GM21717 (cell line): ENCODE measurements around the gene TMEM40.
A peak's percentile ranks its signal among the peaks of the same experiment; 100 is the strongest.
"Not testable (repeated sequence)": the region's sequence is repeated elsewhere in the genome, so short reads cannot be mapped to it uniquely, and the experiment has no call there.

Experiments used
- ATAC-seq: cut with Tn5 transposase; IDR thresholded peaks from one replicate; pipeline ENCODE4 v1.9.1; 2021; ENCODE audit warnings: mild to moderate bottlenecking, moderate library complexity; ENCODE audit not compliant: unreplicated experiment

TMEM40 gene

GRCh38 chr3:12719984-12720898 is 38.8 kb downstream of the TMEM40 start:
- ATAC-seq = peak; percentile 74

DNA sequence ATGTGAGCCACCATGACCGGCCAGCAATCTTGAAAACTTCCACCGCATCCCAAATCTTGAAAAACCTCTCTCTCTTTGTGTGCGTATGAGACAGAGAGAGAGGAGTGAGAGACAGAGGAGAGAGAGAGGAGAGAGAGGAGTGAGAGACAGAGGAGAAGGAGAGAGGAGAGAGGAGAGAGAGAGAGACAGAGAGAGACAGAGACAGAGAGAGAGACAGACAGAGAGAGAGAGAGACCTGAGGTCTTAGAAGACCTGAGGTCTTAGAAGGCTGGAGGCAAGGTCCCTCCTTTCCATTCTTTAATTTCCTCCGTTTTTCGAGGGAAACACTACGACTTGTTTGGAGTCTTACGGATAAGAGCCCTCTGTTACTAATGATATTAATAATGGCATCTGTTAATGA is 39.5 kb downstream of the TMEM40 start:
- no peak for ATAC-seq

GRCh38 chr3:12716605-12717151 is 42.4 kb downstream of the TMEM40 start:
- no peak for ATAC-seq

DNA sequence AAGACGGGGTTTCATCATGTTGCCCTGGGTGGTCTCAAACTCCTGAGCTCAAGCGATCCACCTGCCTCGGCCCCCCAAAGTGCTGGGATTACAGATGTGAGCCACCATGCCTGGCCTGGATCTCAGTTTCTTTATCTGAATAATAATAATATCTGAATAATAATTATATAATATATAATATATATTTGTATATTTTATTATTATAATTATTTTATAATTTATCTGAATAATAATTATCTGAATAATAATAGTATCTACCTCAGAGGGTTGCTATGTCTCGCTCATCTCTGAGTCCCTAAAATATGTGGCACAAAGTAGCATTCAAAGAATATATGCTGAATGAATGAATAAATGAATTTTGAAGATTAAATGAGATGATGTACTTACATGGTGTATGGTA is 44.8 kb downstream of the TMEM40 start:
- ATAC-seq = no peak

GRCh38 chr3:12710062-12710461 is 49.0 kb downstream of the TMEM40 start:
- no peak for ATAC-seq

DNA sequence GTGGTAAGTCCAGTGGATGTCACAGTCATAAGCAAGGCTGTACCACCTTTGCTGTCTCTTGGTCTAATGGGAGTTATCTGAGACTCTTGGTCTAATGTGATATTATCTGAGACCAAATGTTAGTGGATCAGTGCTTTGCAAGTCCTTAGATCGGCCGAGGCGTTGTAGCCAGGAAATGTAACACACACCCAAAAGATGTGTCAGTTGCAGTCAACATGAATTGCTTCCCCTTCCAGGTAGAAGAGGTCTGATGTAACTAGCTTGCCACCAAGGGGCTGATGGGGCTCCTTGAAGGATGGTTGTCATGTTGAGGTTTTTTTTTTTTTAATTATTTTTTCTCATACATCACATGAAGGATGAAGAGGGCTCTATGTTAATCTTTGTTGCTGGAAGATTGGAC is 49.7 kb downstream of the TMEM40 start:
- no peak for ATAC-seq

GRCh38 chr3:12708584-12709192 is 50.4 kb downstream of the TMEM40 start:
- ATAC-seq = no peak

DNA sequence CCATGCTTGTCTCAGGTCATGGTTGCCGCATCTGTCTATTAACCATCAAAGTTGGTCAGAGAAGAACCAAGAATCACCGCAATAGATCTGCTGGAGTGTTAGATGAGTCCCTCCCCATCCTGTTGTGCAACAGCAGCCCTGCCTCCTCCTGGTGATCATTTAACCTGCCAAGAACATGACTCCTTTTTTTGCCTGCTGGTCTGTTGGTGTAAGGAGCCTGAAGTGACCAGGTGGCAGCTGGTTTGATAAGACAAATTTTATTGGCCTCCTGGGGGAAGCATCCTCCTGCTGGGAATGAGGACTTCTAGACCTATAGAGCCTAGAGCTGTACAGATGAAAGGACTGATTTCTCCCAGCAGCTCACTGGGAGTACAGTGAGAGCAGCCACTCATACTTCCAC is 51.6 kb downstream of the TMEM40 start:
- no peak for ATAC-seq

DNA sequence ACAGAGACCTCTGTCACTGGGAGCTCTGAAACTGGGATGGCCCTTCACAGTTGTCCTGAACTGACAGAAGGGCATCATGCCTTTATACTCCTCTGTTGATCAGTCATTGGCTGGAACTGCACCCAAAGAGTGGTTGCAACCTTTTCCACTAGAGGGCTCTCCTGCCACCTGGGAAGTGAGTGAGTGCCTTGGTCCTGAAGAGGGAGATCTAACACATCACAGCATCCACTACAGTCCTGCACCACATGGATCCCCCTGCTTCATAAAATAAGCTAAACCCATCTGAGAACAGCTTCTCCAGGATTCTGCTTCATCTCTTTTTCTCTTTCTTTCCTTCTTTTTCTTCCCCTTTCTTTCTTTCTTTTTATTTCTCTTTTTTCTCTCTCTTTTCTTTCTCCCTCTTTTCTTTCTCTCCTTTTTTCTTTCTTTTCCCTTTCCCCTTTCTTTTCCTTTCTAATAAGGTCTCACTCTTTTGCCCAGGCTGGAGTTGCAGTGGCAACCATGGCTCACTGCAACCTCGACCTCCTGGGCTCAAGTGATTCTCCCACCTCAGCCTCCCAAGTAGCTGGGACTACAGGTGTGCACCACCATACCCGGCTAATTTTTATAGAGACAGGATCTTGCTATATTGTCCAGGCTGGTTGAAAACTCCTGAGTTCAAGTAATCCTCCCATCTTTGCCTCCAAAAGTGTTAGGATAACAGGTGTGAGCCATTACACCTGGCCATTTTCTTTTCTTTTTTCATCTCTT is 52.4 kb downstream of the TMEM40 start:
- ATAC-seq = peak; percentile 82

- ATAC-seq = no peak
These were observed 53.1 kb downstream of the TMEM40 start for GRCh38 chr3:12705981-12706380.

GRCh38 chr3:12705374-12705926 is 53.6 kb downstream of the TMEM40 start:
- ATAC-seq = no peak

DNA sequence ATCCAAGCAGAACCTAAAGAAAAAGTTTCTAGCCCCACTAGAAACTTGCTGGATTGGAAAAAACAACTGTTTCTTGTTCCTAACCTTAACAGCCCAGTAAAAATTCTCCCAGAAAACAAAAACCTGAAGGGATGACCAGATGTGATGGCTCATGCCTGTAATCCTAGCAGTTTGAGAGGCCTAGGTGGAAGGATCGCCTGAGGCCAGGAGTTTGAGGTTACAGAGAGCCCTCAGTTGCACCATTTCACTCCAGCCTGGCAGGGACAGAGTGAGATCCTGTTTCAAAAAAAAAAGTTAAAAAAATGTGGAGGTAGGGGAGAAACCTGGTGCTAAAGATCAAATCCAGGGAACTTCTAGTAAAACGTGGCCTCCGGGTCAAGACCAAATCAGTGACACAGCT is 56.6 kb downstream of the TMEM40 start:
- no peak for ATAC-seq

GRCh38 chr3:12701601-12702000 is 57.5 kb downstream of the TMEM40 start:
- not testable (repeated sequence) for ATAC-seq

- ATAC-seq = no peak
These were observed 58.3 kb downstream of the TMEM40 start for GRCh38 chr3:12700800-12701199.

DNA sequence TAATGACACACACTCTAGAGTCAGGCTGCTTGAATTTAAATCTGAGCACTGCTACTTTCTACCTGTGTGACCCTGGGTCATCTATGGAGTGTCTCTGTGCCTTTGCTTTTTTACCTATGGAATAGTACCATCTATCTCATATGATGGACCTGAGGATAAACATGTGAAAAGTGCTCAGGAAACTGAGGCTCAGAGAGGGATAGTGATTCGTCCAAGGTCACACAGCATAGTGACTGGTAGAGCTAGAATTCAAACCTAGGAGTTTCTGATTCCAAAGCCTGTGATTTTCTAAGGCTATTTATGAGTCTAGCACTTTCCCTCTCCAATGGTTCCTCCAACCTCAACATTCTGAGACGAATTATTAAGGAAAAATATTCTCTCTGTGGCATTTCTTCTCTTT is 63.1 kb downstream of the TMEM40 start:
- no peak for ATAC-seq

GRCh38 chr3:12695112-12695511 is 63.9 kb downstream of the TMEM40 start:
- ATAC-seq = no peak

GRCh38 chr3:12692444-12692843 is 66.6 kb downstream of the TMEM40 start:
- ATAC-seq = no peak

DNA sequence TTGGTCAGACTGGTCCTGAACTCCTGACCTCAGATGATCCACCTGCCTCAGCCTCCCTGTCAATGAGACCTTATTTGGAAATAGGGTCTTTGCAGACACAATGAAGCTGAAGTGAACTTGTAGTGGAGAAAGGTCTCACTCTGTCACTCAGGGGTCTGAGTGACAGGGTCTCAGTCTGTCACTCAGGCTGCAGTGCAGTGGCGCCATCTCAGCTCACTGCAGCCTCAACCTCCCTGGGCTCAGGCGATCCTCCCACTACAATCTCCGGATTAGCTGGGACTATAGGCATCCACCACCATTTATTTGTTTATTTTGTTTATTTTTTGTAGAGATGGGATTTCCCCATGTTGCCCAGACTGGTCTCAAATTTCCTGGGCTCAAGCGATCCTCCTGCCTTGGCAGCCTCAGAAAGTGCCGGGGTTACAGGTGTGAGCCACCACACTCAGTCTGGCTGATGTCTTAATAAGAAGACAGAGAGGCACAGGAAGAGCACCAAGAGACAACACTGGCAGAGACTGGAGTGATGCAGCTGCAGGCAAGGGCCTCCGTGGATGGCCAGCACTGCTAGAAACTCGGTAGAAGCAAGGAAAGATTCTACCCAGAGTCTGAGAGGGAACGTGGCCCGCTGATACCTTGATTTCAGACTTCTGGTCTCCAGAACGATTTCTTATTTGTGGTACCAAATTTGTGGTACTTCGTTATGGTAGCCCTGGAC is 68.9 kb downstream of the TMEM40 start:
- no peak for ATAC-seq

GRCh38 chr3:12687948-12688347 is 71.1 kb downstream of the TMEM40 start:
- no peak for ATAC-seq

DNA sequence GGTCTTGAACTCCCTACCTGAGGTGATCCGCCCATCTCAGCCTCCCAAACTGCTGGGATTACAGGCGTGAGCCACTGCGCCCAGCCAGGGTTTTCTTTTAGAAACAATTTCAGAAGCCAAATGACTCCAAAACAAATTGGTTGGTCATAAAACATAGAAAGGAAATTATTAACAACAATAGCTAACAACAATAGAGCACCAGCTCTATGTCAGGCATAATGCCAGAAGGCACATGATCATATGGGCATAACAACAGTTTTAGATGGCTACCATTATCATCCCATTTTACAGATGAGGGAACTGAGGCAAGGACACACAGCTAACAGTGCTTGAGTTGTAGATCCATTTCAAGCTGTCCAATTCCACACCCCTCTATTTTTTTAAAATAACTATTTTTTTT is 73.0 kb downstream of the TMEM40 start:
- ATAC-seq = no peak
